Esophagus muscularis mucosa (tissue), 3 donors: ENCODE results near the gene ALG6.

ENCODE experiments used
- CTCF ChIP-seq, 3 experiments: fragments of 200-600 bp in 2 of 3; fragments of 450-650 bp in 1 of 3; sonication (generic) in 2 of 3; IDR thresholded peaks; one replicate each; pipeline ENCODE4 v1.5.1; 2017 to 2019; ENCODE audit warnings: antibody characterized with exemption in 3 of 3, mild to moderate bottlenecking in 2 of 3, moderate library complexity in 1 of 3
- POLR2A ChIP-seq: fragments of 450-650 bp; IDR thresholded peaks from one replicate; pipeline ENCODE4 v1.6.1; 2017; ENCODE audit warnings: antibody characterized with exemption, moderate library complexity, mild to moderate bottlenecking, low read depth
- POLR2AphosphoS5 ChIP-seq, 2 donors: sonication (generic); formaldehyde crosslinking; IDR thresholded peaks; one replicate each; pipeline ENCODE4 v1.6.1; 2017; ENCODE audit warnings: antibody characterized with exemption in 2 of 2

GRCh38 chr1:63423649-63424048 is 56.2 kb downstream of the ALG6 start:
- no peak for TF ChIP-seq CTCF (IDR thresholded peaks at IDR 0.05)
- no peak for TF ChIP-seq POLR2AphosphoS5 (IDR thresholded peaks at IDR 0.05)
- no peak for TF ChIP-seq POLR2A
